Neutrophil (primary cell): ENCODE data around the gene MPI.
"Not testable (repeated sequence)": the region's sequence is repeated elsewhere in the genome, so short reads cannot be mapped to it uniquely, and the experiment has no call there.

ENCODE experiments used
- H3K27ac ChIP-seq: fragments of 200-600 bp; sonication (generic); 2 replicates; pipeline ENCODE4 v1.5.1; 2016; ENCODE audit warnings: mild to moderate bottlenecking, moderate library complexity
- H3K27me3 ChIP-seq: fragments of 200-600 bp; sonication (generic); 2 replicates; pipeline ENCODE4 v1.6.0; 2016; ENCODE audit warnings: mild to moderate bottlenecking
- H3K36me3 ChIP-seq: fragments of 200-600 bp; sonication (generic); 2 replicates; pipeline ENCODE4 v1.5.1; 2017
- H3K4me1 ChIP-seq, 2 experiments: fragments of 200-600 bp in 1 of 2; sonication (generic) in 1 of 2; 1 replicate in 1 of 2; 2 replicates in 1 of 2; pipeline versions ENCODE4 v1.5.1 to v1.6.1; 2013 to 2016; ENCODE audit warnings: low read depth in 1 of 2, low read length in 1 of 2, mild to moderate bottlenecking in 1 of 2, moderate library complexity in 1 of 2; ENCODE audit not compliant: control insufficient read depth in 1 of 2, insufficient read depth in 1 of 2
- H3K4me3 ChIP-seq, 2 experiments: fragments of 200-600 bp in 1 of 2; sonication (generic) in 1 of 2; 1 replicate in 1 of 2; 2 replicates in 1 of 2; pipeline ENCODE4 v1.5.1; 2013 to 2016; ENCODE audit warnings: low read depth in 1 of 2, low read length in 1 of 2, mild to moderate bottlenecking in 1 of 2, moderate library complexity in 1 of 2
- H3K9me3 ChIP-seq: fragments of 200-600 bp; sonication (generic); 2 replicates; pipeline ENCODE4 v1.5.1; 2016
- TF ChIP-seq, protein P1 (sequence below): fragments of 200-600 bp; sonication (generic); IDR thresholded peaks from 2 replicates; pipeline ENCODE4 v1.5.1; 2016; ENCODE audit warnings: antibody characterized with exemption

MPI gene

DNA sequence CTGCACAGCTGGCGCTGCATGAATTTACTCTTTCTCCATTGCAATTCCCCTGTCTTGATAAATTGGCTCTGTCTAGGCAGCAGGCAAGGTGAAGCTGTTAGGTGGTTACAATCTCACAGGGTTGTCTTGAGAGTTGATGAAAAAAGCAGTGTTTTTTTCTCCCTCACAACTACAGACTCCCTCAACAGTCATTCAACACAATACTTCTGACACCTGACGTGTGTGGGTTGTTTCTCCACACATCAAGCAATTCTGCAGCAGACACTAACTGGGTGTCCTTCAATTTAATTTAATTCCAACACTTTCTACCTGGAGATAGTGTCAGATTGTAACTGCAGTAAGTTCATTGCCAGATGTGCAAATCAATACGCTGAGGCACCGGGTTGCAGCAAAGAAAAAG lies 11.6 kb upstream of the MPI start:
- TF ChIP-seq, protein P1, sequence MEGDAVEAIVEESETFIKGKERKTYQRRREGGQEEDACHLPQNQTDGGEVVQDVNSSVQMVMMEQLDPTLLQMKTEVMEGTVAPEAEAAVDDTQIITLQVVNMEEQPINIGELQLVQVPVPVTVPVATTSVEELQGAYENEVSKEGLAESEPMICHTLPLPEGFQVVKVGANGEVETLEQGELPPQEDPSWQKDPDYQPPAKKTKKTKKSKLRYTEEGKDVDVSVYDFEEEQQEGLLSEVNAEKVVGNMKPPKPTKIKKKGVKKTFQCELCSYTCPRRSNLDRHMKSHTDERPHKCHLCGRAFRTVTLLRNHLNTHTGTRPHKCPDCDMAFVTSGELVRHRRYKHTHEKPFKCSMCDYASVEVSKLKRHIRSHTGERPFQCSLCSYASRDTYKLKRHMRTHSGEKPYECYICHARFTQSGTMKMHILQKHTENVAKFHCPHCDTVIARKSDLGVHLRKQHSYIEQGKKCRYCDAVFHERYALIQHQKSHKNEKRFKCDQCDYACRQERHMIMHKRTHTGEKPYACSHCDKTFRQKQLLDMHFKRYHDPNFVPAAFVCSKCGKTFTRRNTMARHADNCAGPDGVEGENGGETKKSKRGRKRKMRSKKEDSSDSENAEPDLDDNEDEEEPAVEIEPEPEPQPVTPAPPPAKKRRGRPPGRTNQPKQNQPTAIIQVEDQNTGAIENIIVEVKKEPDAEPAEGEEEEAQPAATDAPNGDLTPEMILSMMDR: no peak
- Histone ChIP-seq H3K36me3 (no peaks in the 10 kb centered on the region), H3K27ac (no peak overlapping the region), H3K27me3 (no peaks in the 10 kb centered on the region), H3K4me1 (peaks cover 8% of the 10 kb centered on the region in 2 experiments), H3K4me3 (no peak overlapping the region), H3K9me3 (no peaks in the 10 kb centered on the region)

DNA sequence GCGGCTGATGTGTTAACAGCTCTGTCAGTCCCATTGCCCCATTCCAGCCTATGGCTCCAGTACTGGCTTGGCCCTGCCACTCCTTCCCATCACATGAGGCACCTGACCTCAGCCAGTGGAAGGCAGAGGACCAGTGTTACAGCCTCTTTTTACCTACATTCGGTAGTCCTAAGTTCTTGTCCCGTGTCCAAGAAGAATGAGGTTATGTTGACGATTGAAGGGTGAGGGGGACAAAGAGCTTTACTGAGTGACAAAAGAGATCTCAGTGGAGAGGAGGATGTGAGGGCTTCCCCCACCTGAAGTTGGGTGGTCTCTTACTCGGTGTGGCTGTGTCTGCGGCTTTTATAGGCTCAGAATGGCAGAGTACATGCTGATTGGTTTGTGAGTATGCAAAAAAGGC lies 7.3 kb upstream of the MPI start:
- Histone ChIP-seq H3K27me3 (no peaks in the 10 kb centered on the region), H3K4me3 (no peak overlapping the region), H3K4me1 (no peaks in the 10 kb centered on the region), H3K36me3 (no peaks in the 10 kb centered on the region), H3K27ac (no peak overlapping the region), H3K9me3 (no peaks in the 10 kb centered on the region)
- TF ChIP-seq, protein P1: no peak

DNA sequence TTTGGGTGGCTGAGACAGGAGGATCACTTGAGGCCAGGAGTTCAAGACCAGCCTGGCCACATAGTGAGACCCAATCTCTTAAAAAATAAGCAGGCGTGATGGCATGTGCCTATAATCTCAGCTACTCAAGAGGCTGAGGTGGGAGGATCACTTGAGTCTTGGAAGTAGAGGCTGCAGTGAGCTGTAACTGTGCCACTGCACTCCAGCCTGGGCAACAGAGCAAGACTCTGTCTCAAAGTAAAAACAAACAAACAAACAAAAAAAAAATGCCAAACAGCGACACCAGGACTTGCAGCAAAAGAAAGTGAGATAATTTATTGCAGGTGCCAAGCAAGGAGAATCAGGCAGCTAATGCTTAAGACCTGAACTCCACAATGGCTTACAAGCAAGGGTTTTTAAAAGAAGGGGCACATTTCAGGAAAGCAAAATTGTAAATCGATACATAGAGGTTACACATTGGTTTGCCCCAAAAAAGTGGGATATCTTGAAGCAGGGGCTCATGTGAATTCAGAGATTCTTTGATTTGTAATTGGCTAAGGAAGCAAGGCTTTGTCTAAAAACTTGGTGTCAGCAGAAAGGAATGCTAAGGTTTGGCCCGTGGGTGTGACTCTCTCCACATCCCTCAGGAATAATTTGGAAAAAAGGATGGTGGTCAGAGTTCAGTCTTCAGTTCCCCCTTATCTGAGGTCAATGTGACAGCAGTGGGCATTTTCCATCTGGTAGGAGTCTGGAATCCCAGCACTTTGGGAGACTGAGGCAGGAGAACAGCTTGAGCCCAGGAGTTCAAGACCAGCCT lies 5.2 kb upstream of the MPI start:
- Histone ChIP-seq H3K36me3 (no peaks in the 10 kb centered on the region), H3K9me3 (no peaks in the 10 kb centered on the region), H3K4me3 (no peak overlapping the region), H3K27me3 (no peaks in the 10 kb centered on the region), H3K4me1 (peaks cover 12 to 13% of the 10 kb centered on the region in 2 experiments), H3K27ac (no peak overlapping the region)
- TF ChIP-seq, protein P1: no peak

DNA sequence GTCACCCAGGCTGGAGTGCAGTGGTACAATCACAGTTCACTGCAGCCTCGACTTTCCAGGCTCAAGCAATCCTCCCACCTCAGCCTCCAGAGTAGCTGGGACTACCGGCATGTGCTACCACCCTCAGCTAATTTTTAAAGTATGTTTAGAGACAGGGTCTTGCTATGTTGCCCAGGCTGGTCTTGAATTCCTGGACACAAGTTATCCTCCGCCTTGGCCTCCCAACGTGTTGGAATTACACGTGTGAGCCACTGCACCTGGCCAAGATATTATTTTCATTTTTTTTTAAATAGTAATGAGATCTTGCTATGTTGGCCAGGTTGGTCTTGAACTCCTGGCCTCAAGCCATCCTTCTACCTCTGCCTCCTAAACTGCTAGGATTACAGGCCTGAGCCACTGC lies 4.4 kb upstream of the MPI start:
- Histone ChIP-seq H3K4me3 (no peak overlapping the region), H3K36me3 (no peaks in the 10 kb centered on the region), H3K9me3 (no peaks in the 10 kb centered on the region), H3K4me1 (peaks cover 19 to 20% of the 10 kb centered on the region in 2 experiments), H3K27me3 (no peaks in the 10 kb centered on the region), H3K27ac (no peak overlapping the region)
- TF ChIP-seq, protein P1: no peak

DNA sequence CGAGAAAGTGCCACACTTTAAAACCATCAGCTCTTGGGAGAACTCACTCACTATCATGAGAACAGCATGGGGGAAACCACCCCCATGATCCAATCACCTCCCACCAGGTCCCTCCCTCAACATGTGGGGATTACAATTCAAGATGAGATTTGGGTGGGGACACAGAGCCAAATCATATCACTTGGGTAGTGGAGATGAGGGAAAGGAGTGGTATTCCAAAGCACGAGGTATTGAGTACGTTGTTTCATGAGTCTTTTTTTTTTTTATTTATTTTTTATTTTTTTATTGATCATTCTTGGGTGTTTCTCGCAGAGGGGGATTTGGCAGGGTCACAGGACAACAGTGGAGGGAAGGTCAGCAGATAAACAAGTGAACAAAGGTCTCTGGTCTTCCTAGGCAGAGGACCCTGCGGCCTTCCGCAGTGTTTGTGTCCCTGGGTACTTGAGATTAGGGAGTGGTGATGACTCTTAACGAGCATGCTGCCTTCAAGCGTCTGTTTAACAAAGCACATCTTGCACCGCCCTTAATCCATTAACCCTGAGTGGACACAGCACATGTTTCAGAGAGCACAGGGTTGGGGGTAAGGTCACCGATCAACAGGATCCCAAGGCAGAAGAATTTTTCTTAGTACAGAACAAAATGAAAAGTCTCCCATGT lies 2.2 kb upstream of the MPI start:
- not testable (repeated sequence) for H3K36me3 ChIP-seq, H3K27me3 ChIP-seq, H3K9me3 ChIP-seq, H3K27ac ChIP-seq, H3K4me3 ChIP-seq
- H3K4me1 ChIP-seq: peaks cover 21% of the 10 kb centered on the region in 2 experiments

DNA sequence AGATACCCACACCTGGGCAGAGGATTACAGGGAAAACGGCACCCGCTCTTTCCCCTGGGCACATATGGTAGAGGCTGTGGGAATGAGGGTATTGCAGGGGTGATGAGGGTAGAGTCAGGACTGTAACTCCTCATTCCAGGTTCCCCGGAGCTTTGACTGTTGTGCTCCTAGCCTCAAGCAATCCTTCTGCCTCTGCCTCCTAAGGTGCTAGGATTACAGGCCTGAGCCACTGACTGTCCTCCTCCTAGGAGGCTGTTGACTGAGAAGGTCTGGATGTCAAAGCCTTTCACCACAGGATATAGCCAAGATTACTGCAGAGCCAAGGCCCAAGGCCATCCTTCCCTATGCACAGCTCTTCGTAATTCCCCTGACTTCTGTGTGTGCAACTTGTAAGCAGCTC lies 1.1 kb upstream of the MPI start:
- H3K4me3 ChIP-seq: peak overlapping the region in 1 of 2 experiments; percentile 69

More for the DNA sequence above, 1.1 kb upstream of the MPI start:
- Histone ChIP-seq H3K36me3 (peaks cover 10% of the 10 kb centered on the region), H3K27me3 (no peaks in the 10 kb centered on the region), H3K27ac (no peak overlapping the region), H3K4me1 (peaks cover 21% of the 10 kb centered on the region in 2 experiments), H3K9me3 (no peaks in the 10 kb centered on the region)
- TF ChIP-seq, protein P1: no peak
